ENCODE data around the gene SPEF1.
"Not testable (repeated sequence)": the region's sequence is repeated elsewhere in the genome, so short reads cannot be mapped to it uniquely, and the experiment has no call there.

The SPEF1 gene

DNA sequence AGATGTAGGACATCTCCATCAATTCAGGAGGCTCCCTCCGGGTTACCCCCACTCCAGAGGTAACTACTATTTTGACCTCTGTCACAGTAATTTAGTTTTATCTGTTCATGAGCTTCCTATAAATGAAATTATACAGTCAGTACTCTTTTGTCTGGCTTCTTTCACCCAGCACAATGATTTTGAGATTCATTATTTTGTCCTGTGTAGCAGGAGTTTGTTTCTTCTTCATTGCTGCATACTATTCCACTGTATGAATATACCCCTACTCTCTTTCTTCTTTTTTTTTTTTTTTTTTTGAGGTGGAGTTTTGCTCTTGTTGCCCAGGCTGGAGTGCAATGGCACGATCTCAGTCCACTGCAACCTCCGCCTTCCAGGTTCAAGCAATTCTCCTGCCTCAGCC lies 27.3 kb upstream of the SPEF1 start:
- no peak for DNase-seq (ENCODE audit: low read depth, low spot score)

DNA sequence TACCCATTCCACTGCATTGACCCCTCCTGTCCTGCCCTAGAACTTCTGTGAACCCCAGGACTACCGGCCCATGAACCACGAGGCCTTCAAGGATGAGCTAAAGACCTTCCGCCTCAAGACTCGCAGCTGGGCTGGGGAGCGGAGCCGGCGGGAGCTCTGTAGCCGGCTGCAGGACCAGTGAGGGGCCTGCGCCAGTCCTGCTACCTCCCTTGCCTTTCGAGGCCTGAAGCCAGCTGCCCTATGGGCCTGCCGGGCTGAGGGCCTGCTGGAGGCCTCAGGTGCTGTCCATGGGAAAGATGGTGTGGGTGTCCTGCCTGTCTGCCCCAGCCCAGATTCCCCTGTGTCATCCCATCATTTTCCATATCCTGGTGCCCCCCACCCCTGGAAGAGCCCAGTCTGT lies 23.5 kb upstream of the SPEF1 start:
- DNase-seq (ENCODE audit: low read depth, low spot score) = no peak

DNA sequence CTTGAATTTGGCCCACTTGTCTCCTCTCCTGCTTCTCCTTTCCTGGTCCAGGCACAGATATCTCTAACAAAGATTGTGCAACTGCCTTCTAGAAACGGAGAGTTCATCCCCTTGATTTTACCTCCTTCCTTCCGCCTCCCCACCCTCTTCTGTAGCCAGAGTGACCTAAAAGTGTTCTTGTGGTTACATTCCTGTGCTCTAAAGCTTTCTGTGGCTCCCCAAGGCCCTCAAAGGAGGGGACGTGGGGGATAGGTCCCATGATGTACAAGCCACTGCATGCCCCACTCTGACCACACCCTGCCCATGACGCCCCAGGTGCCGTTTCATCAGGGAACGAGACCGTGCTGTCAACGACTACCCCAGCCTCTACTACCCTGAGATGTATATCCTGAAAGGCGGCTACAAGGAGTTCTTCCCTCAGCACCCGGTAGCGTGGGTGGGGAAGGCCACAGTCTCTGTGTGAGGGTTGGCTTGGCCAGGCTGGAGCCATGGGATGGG lies 23.1 kb upstream of the SPEF1 start:
- DNase-seq (ENCODE audit: low read depth, low spot score) = no peak

DNA sequence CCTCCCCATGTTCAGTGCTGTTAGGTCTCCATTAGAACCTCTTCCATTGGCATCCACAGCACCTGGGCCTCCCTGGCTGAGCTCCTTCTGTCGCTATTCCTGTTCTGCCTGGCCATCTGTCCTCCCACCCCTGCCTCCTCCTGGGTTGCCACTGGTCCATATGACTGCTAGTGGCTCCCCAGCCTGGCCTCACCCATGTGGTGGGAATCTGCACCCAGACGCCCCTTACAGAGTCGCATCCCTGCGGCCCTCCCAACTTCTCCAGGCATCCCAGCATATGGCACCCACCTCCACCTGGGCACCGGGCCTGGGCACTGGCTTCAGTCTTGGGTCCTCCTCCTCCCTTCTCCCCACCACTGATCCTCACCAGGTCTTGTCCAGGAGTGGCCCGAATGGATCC lies 22.6 kb upstream of the SPEF1 start:
- no peak for DNase-seq (ENCODE audit: low read depth, low spot score)

DNA sequence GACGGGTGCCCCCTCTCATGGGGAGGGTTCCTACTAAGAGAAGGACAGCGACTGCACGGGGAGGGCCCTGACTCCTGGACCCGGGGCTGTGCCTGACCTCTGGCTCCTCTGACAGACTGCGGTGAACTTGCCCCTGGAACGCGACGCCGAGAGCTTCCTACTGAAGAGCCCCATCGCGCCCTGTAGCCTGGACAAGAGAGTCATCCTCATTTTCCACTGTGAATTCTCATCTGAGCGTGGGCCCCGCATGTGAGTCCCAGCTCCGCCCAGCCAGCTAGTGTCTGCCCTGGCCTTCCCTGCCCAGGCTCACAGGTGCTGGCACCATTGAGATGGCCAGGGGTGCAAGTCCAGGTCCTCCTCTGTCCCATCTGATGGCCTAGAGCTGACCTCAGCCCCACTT lies 22.0 kb upstream of the SPEF1 start:
- DNase-seq (ENCODE audit: low read depth, low spot score) = no peak

DNA sequence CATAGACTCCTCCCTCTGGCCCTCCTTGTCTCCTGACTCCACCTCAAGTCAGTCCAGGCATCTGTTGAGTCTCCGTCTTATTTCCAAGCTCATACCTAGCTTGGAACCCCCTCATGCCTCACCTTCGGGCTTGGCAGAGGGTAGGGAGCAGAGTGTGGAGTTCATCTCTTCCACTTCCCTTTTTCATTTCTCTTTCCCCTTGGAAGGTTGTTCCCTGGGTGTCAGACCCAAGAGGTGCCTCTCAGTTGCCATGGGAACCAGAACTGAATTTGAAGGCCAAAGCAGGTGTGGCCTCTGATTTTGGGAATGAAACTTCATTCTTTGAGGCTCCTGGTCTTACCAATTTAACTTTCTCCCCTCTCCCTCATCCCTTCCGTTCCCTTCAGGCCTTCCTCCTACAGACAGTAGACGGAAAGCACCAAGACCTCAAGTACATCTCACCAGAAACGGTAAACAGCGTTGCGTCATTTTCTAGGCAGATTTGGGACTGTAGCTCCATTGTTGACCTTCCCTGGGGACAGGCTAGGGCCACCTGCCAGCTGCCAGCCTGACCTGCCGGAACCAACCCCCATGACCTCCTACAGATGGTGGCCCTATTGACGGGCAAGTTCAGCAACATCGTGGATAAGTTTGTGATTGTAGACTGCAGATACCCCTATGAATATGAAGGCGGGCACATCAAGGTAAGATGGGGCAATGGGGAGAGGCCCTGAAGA lies 21.4 kb upstream of the SPEF1 start:
- no peak for DNase-seq (ENCODE audit: low read depth, low spot score)

DNA sequence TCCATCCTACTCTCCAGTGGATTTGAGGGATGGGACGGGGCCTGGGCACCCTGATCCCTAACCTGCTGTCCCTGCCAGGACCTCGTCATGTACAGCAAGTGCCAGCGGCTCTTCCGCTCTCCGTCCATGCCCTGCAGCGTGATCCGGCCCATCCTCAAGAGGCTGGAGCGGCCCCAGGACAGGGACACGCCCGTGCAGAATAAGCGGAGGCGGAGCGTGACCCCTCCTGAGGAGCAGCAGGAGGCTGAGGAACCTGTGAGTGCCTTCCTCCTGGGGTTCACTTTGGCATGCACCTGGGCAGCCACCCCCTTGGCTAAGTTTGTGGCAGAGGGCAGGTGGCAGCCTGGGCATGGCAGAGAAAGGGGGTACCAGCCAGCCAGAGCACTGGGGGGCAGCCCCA lies 20.6 kb upstream of the SPEF1 start:
- no peak for DNase-seq (ENCODE audit: low read depth, low spot score)

DNA sequence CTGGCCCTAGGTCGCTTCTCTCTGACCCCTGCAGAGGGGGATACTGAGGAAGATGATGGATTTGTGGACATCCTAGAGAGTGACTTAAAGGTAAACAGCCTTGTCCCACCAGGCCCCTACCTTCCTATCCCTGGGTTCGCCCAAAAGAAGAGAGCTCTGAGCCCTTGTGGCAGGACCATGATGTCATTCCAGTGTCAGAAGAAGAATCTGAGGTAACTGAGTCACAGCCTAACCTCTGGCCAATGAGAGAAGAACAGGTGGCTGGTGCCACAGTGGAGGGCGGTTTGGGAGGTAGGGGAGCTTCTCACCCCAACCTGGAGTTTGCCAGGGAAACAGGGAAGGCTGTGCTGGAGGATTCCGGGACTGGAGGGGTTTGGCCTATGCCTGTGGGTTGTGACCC lies 20.1 kb upstream of the SPEF1 start:
- no peak for DNase-seq (ENCODE audit: low read depth, low spot score)

DNA sequence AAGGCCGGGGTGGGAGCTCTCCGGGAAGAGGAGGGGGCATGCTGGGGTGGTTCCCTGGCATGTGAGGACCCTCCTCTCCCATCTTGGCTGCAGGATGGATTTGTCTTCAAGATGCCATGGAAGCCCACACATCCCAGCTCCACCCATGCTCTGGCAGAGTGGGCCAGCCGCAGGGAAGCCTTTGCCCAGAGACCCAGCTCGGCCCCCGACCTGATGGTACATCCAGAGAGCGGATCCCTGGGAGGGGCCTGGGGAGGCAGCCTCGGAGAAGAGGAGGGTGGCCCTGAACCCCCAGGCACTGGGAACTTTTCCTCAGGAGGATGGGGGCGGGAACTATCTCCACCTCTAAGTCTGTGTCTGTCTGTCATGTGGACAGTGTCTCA lies 19.6 kb upstream of the SPEF1 start:
- DNase-seq (ENCODE audit: low read depth, low spot score) = no peak

DNA sequence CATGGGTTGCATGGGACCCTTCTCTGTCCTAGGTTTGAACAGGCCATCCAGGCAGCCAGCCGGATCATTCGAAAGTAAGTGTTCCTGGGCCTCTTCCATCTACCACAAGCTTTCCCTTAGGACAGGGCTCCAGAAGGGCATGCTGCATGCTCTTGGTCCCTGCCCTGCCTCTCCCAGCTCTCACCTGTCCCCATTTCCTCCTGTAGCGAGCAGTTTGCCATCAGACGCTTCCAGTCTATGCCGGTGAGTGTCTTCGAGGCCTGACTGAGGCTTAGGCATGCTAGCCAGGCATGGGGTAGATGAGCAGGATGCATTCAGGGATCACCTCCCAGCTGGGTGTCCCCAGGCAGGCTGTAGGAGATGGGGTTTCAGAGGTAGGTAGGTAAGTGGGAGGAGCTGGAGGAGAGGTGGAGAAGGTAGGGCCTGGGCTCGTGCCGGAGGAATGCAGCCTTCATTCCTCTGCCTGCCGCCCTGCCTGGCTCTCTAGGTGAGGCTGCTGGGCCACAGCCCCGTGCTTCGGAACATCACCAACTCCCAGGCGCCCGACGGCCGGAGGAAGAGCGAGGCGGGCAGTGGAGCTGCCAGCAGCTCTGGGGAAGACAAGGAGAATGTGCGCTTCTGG lies 19.1 kb upstream of the SPEF1 start:
- DNase-seq (ENCODE audit: low read depth, low spot score) = no peak

DNA sequence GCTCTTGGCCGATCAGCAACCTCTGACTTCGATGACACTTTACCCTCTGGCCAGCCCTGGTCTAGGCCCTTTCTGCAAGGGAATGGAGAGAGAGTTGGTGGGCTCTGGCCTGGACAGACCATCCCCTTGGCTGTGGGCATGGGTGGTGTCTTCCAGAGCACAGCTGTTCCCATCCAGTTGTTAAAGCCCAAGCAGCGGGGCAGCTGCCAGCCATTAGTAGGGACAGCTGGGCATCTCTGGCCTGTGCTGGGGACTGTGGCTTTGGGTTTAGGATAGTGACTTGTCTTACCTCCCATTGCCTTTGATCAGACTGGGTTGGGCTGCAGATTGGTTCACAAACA lies 17.6 kb upstream of the SPEF1 start:
- DNase-seq (ENCODE audit: low read depth, low spot score) = no peak

DNA sequence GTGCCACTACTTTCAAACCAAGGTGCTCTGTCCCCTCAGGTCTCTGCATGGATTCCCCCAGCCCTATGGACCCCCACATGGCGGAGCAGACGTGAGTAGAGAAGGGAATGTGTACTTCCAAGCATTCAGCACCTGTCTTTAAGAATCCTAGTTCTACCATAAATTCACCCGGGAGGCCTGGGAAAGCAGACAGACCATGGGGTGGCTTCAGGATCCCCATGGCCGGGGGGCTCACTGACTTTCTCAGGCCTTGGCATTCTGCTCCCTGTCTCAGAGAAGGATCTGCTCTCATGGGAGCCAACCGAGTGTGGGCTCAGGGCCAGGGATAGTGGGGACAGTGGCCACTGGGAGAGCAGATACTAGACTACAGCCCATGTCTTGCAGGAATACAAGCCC lies 17.1 kb upstream of the SPEF1 start:
- no peak for DNase-seq (ENCODE audit: low read depth, low spot score)

DNA sequence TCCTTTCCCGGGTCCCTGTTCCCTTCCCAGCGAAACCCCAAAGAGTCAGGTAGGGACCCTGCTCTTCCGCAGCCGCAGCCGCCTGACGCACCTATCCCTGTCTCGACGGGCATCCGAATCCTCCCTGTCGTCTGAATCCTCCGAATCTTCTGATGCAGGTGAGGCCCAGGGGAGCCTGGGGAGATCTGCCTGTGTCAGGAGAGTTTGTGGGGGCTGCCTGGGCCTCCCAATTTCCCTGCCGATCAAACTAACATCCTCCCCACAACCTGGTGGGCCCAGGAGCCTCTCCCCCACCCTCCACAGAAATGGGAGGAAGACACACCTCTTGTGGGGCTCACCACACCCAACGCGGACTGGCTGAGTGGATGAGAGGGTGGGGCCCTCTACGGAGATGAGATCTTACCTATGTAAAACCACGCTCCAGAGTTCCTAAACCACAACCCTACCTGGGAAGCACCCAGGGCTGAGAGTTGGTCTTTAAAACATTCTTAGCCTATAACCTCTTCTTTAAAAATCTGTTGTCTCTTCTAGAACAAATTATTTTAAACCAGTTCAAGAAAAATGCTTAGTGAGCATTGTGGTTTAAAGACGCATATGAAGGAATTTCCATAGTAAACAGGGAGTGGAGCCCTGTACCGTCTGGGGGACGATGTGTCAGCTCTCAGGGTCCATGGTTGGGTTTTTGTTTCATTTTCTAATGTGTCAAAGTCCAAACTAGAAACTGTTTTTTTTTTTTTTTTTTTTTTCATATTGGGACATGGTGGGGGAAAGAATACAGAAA lies 16.5 kb upstream of the SPEF1 start:
- DNase-seq (ENCODE audit: low read depth, low spot score) = no peak

DNA sequence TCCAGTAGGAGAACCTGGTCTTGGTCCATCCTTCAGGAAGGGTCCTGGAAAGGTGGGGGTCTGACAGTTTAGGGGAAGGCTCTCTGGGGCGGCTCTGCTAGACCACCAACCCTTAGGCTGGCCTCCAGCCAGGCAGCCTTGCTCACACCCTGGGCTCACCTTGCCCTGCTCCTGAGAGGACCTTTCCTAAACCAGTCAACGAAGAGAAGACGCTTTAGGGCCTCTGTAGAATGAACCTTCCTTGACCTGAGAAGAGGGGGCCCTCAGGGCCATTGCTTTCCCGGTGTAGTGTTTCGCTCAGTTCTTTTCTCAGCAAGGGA lies 15.9 kb upstream of the SPEF1 start:
- no peak for DNase-seq (ENCODE audit: low read depth, low spot score)

DNA sequence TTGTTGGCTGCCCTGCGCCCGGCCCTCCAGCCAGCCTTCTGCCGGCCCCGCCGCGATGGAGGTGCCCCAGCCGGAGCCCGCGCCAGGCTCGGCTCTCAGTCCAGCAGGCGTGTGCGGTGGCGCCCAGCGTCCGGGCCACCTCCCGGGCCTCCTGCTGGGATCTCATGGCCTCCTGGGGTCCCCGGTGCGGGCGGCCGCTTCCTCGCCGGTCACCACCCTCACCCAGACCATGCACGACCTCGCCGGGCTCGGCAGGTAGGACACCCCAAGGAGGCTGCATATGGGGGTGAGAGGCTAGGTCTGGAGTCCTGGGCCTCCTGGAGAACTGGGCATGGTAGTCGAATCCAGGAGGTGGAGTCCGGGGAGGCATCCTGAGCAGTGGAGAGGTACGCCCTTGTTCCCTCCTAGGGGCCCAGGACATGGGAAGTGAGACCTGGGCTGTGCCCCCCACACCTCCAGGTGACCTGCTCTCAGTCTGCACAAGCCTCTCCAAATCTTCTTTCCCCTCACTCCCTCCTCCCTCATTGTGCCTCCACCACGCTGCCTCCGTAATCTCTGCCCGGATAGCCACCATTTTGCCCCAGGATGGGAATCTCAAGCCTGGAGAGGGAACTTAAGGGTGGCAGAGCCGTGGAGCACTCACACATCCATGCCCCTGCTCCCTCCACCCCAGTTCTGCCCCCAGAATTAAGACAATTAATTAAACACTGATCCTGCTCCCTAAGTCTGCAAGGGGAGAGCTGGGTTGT lies 15.4 kb upstream of the SPEF1 start:
- DNase-seq (ENCODE audit: low read depth, low spot score) = no peak

DNA sequence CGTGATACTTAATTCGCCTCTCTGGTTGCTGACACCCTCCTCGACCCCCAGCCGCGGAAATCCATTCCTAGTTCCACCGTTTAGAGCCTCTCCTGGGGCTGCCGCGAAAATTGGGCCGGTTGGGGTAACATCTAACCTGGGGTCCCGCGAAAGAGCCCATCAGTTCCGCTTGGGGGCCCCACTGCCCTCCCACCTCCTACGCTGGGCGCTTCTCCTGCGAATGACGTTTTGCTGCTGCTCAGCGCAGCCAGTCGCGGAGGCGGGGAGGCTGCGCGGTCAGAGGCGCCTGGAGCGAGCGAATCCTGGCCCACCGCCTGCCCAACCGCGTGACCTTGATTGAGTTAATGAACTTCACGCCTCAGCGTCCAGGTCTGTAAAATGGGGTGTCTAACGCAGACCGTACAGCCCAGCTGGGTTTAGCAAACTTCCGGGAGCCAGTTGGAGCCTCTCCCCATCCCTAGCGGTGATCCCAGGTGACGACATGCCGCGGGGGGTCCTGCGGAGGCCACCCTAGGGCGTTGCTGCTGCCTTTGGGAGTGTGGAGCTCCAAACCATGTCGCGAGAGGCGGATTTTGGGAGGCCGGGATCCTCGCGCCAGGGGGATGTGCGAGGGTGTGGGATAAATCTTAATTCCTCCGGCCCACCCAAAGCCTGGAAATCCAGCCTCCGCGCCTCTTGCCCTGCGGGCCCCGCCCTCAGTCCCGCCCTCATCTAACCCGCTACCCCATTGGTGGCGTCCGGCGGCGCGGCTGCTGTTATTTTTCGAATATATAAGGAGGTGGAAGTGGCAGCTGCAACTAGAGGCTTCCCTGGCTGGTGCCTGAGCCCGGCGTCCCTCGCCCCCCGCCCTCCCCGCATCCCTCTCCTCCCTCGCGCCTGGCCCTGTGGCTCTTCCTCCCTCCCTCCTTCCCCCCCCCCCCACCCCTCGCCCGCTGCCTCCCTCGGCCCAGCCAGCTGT lies 14.5 kb upstream of the SPEF1 start, which contains the start of gene CDC25B:
CDC25B (plus strand) TSS at position 800 of the 958 bp plus-strand sequence. CDS start 222 bp downstream, outside the sequence.
- DNase-seq (ENCODE audit: low read depth, low spot score) = peak; percentile 78

DNA sequence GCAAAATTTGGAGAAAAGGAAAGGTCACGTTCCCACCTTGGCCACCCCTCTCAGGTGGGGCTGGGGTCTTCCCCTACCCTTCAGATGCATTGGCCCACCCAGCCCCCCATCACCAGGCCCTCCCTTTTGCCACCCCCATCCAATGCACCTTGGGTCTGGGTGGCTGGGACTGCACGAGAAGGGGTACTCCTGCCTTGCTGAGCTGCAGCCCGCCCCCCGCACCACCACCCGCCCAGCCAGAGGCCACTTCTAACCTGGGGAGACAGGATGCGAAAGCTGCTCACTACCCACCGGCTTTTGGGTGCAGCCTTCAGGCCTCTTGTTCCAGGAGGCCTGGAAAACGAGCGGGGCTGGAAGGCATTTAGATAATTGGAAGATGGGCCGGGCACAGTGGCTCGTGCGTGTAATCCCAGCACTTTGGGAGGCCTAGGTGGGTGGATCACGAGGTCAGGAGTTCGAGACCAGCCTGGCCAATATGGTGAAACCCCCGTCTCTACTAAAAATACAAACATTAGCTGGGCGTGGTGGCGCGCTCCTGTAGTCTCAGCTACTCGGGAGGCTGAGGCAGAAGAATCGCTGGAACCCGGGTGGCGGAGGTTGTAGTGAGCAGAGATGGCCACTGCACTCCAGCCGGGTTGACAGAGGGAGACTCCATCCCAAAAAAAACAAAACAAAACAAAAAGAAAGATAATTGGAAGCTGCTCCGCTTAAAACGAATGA lies 13.6 kb upstream of the SPEF1 start:
- no peak for DNase-seq (ENCODE audit: low read depth, low spot score)

DNA sequence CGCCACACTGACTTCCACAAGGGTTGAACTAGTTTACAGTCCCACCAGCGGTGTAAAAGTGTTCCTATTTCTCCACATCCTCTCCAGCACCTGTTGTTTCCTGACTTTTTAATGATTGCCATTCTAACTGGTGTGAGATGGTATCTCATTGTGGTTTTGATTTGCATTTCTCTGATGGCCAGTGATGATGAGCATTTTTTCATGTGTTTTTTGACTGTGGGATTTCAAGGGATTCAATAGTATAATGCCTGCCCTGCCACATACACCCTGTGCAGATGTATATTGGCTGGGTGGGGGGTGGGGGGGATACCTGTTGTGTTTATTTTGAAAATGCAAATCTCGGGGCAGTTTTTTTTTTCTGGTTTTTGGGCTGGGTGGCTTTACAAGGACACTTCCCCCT lies 12.9 kb upstream of the SPEF1 start:
- DNase-seq (ENCODE audit: low read depth, low spot score) = not testable (repeated sequence)

DNA sequence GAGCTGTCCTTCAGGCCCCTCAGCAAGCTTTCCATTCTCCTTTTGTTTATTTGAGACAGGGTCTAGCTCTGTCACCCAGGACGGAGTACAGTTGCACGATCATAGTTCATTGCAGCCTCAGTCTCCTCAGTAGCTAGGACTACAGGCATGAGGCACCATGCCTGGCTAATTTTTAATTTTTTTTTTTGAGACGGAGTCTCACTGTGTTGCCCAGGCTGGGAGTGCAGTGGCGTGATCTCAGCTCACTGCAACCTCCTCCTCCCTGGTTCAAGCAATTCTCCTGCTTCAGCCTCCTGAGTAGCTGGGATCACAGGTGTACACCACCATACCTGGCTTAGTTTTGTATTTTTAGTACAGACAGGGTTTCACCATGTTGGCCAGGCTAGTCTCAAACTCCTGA lies 8.0 kb upstream of the SPEF1 start:
- not testable (repeated sequence) for DNase-seq (ENCODE audit: low read depth, low spot score)

DNA sequence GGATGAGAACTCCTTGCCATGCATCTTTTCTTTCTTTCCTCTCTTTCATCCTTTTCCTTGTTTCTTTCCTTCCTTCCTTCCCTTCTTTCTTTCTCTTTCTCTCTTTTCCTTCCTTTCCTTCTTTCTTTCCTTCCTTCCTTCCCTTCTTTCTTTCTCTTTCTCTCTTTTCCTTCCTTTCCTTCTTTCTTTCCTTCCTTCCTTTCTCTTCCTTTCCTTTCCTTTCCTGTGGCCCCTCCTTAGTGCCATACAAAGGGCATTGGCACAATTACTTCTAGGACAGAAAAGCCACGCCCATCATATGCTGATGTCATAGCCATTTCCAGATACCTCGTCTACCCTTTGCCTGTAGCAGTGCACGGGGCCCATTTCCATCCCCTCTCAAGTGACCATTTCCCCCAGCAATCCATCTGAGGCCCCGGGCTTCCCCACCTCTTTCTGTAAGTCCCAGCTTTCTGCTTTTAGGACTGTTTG lies 7.5 kb upstream of the SPEF1 start:
- no peak for DNase-seq (ENCODE audit: low read depth, low spot score)
